ENCODE data around the gene SLCO2B1.

- TF ChIP-seq ESRRG (CRISPR knock-in tag; IDR thresholded peaks at IDR 0.05) (no peak), BACH2 (CRISPR knock-in tag; IDR thresholded peaks at IDR 0.05; ENCODE audit: borderline replicate concordance) (no peak), SNAI2 (CRISPR knock-in tag; IDR thresholded peaks at IDR 0.05) (no peak), TOX (CRISPR knock-in tag; IDR thresholded peaks at IDR 0.05; ENCODE audit: borderline replicate concordance) (no peak), RARB (CRISPR knock-in tag; IDR thresholded peaks at IDR 0.05) (no peak), PATZ1 (CRISPR knock-in tag; IDR thresholded peaks at IDR 0.05; ENCODE audit: borderline replicate concordance) (no peak), CSDC2 (CRISPR knock-in tag; IDR thresholded peaks at IDR 0.05) (no peak)
Measured at GRCh38 chr11:75167617-75168016, 16.7 kb downstream of the SLCO2B1 start.

All from SK-N-SH treated with all-trans-retinoic acid at 6 μM for 48 hours (cell line).